Measurements from ENCODE around the gene KIRREL2. TPM values are rescaled to one million over a fixed set of nuclear protein-coding genes. Genes with fewer than 3 reads are reported as not detected.

Gene KIRREL2
- total RNA-seq, 1 experiment from 2014 or later, result 0.12 TPM

- no peak for DNase-seq (ENCODE audit: extremely low read depth, low read depth)
Measured at GRCh38 chr19:35913589-35913988, 56.9 kb downstream of the KIRREL2 start.

GRCh38 chr19:35915443-35915842 is 58.7 kb downstream of the KIRREL2 start:
- no peak for DNase-seq (ENCODE audit: extremely low read depth, low read depth)

Small RNAs within 50 kb of the gene (small RNA-seq; reads per million reads assigned to genes)
- gene RN7SL402P, result 0 reads per million in 2 experiments

Other genes with a start within 250 kb of the KIRREL2 start
- gene HAUS5, start 244.2 kb upstream of the KIRREL2 start, total RNA-seq (2014; rRNA removed; shearing (Covaris generic)), result 8.6 and 9.9 TPM in 2 replicates
- gene RBM42, start 227.9 kb upstream of the KIRREL2 start, total RNA-seq (2014; rRNA removed; shearing (Covaris generic)), result 72.5 and 80.0 TPM in 2 replicates
- 0.30 TPM in 1 of 2 replicates, not detected in the other for gene ETV2, start 215.2 kb upstream of the KIRREL2 start, total RNA-seq (2014; rRNA removed; shearing (Covaris generic))
- gene COX6B1, start 208.6 kb upstream of the KIRREL2 start, total RNA-seq (2014; rRNA removed; shearing (Covaris generic)), result 297 and 343 TPM in 2 replicates
- gene UPK1A, start 190.4 kb upstream of the KIRREL2 start, total RNA-seq (2014; rRNA removed; shearing (Covaris generic)), result 0.25 TPM in 1 of 2 replicates, not detected in the other
- not detected in 2 replicates for gene ZBTB32, start 152.4 kb upstream of the KIRREL2 start, total RNA-seq (2014; rRNA removed; shearing (Covaris generic))
- 7.7 and 9.4 TPM in 2 replicates for gene KMT2B, start 138.9 kb upstream of the KIRREL2 start, total RNA-seq (2014; rRNA removed; shearing (Covaris generic))
- 0.49 and 1.6 TPM in 2 replicates for gene IGFLR1, start 114.5 kb upstream of the KIRREL2 start, total RNA-seq (2014; rRNA removed; shearing (Covaris generic))
- 21.0 and 21.8 TPM in 2 replicates for gene U2AF1L4, start 111.5 kb upstream of the KIRREL2 start, total RNA-seq (2014; rRNA removed; shearing (Covaris generic))
- 63.8 and 70.6 TPM in 2 replicates for gene PSENEN, start 111.3 kb upstream of the KIRREL2 start, total RNA-seq (2014; rRNA removed; shearing (Covaris generic))
- 7.0 and 8.4 TPM in 2 replicates for gene LIN37, start 108.3 kb upstream of the KIRREL2 start, total RNA-seq (2014; rRNA removed; shearing (Covaris generic))
- gene HSPB6, start 99.9 kb upstream of the KIRREL2 start, total RNA-seq (2014; rRNA removed; shearing (Covaris generic)), result 3.7 and 6.7 TPM in 2 replicates
- 7.4 and 8.0 TPM in 2 replicates for gene PROSER3, start 98.7 kb upstream of the KIRREL2 start, total RNA-seq (2014; rRNA removed; shearing (Covaris generic))
- gene ARHGAP33, start 81.3 kb upstream of the KIRREL2 start, total RNA-seq (2014; rRNA removed; shearing (Covaris generic)), result 3.1 and 3.5 TPM in 2 replicates
- gene PRODH2, start 44.1 kb upstream of the KIRREL2 start, total RNA-seq (2014; rRNA removed; shearing (Covaris generic)), result not detected in 2 replicates
- gene NPHS1, start 4.4 kb upstream of the KIRREL2 start, total RNA-seq (2014; rRNA removed; shearing (Covaris generic)), result not detected in 2 replicates
- gene APLP1, start 11.7 kb downstream of the KIRREL2 start, total RNA-seq (2014; rRNA removed; shearing (Covaris generic)), result 12.2 and 19.5 TPM in 2 replicates
- gene NFKBID, start 43.6 kb downstream of the KIRREL2 start, total RNA-seq (2014; rRNA removed; shearing (Covaris generic)), result 4.3 and 5.1 TPM in 2 replicates
- not detected in 2 replicates for gene HCST, start 45.6 kb downstream of the KIRREL2 start, total RNA-seq (2014; rRNA removed; shearing (Covaris generic))
- gene TYROBP, start 51.4 kb downstream of the KIRREL2 start, total RNA-seq (2014; rRNA removed; shearing (Covaris generic)), result 0.64 TPM in 1 of 2 replicates, not detected in the other
- gene LRFN3, start 79.5 kb downstream of the KIRREL2 start, total RNA-seq (2014; rRNA removed; shearing (Covaris generic)), result 3.5 and 6.1 TPM in 2 replicates
- 19.8 and 26.1 TPM in 2 replicates for gene SDHAF1, start 138.3 kb downstream of the KIRREL2 start, total RNA-seq (2014; rRNA removed; shearing (Covaris generic))
- gene SYNE4, start 151.9 kb downstream of the KIRREL2 start, total RNA-seq (2014; rRNA removed; shearing (Covaris generic)), result 0.22 and 0.26 TPM in 2 replicates
- 21.1 and 25.6 TPM in 2 replicates for gene ALKBH6, start 157.3 kb downstream of the KIRREL2 start, total RNA-seq (2014; rRNA removed; shearing (Covaris generic))
- gene CLIP3, start 176.0 kb downstream of the KIRREL2 start, total RNA-seq (2014; rRNA removed; shearing (Covaris generic)), result 0.27 and 0.35 TPM in 2 replicates
- gene THAP8, start 197.4 kb downstream of the KIRREL2 start, total RNA-seq (2014; rRNA removed; shearing (Covaris generic)), result 2.9 and 3.0 TPM in 2 replicates
- 12.3 and 13.7 TPM in 2 replicates for gene WDR62, start 198.0 kb downstream of the KIRREL2 start, total RNA-seq (2014; rRNA removed; shearing (Covaris generic))

All from NCI-H460 (cell line).